ENCODE results near the gene FLNA. TPM values are rescaled to one million over a fixed set of nuclear protein-coding genes. Genes with fewer than 3 reads are reported as not detected.

The FLNA gene
- total RNA-seq, 1 donor from 2014 or later = 1,252 TPM

DNA sequence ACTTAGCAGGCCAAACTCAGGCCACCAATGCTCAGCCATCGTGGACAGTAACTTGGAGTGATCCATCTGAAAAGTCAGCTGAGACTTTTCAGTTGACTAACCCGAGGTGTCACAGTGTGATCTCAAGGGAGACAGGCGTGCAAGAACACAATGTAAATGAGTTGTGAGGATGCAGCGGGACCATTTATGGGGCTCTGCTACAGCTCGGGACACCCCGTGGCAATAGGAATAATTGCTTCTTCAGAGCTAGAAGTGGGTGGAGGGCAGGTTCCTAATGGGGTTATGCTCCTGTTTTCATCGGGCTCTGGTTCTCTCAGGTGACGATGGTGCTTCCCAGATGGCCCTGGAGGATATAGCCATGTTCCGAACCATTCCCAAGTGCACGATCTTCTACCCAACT is 51.5 kb downstream of the FLNA start:
- Histone ChIP-seq H3K27me3 (no peaks in the 10 kb centered on the region), H3K9me3 (no peaks in the 10 kb centered on the region), H3K4me1 (peaks cover 14% of the 10 kb centered on the region), H3K27ac (no peak overlapping the region), H3K4me3 (no peak overlapping the region), H3K36me3 (no peaks in the 10 kb centered on the region)
- DNase-seq = no peak
- no peak for TF ChIP-seq CTCF (IDR thresholded peaks at IDR 0.05)
- ATAC-seq = no peak
- intact Hi-C loops (cut with DNase I) = no loop called here

DNA sequence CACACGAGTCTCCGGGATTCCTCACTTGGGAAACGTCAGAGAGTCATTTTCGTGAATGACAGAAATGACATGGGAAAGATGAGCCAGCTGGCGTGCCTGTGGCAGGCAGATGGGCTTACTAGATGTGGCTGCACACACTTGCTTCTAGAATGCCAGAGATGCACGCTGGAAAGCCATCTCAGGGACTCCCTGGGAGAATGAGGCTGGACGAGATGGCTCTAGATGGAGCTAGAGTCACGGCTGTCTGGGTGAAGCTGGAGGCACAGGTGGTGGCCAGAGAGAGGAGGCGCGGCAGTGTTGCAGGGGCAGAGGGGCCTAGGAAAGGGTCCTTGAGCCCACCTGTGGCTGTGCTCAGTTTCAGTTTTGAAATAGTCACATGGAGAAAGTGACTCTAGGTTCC is 52.8 kb downstream of the FLNA start:
- Histone ChIP-seq H3K27ac (no peak overlapping the region), H3K4me1 (peaks cover 5% of the 10 kb centered on the region), H3K9me3 (no peaks in the 10 kb centered on the region), H3K4me3 (no peak overlapping the region), H3K27me3 (no peaks in the 10 kb centered on the region), H3K36me3 (no peaks in the 10 kb centered on the region)
- intact Hi-C loops (cut with DNase I) = no loop called here
- ATAC-seq = no peak
- no peak for DNase-seq
- TF ChIP-seq CTCF (IDR thresholded peaks at IDR 0.05) = no peak

GRCh38 chrX:154321152-154321551 is 53.3 kb downstream of the FLNA start:
- H3K9me3 ChIP-seq = no peaks in the 10 kb centered on the region
- peaks cover under 1% of the 10 kb centered on the region for H3K4me1 ChIP-seq
- no peak for TF ChIP-seq CTCF (IDR thresholded peaks at IDR 0.05)
- DNase-seq = no peak
- H3K27ac ChIP-seq = no peak overlapping the region
- H3K27me3 ChIP-seq = no peaks in the 10 kb centered on the region
- no peaks in the 10 kb centered on the region for H3K36me3 ChIP-seq
- no peak for ATAC-seq
- intact Hi-C loops (cut with DNase I) = no loop called here
- H3K4me3 ChIP-seq = no peak overlapping the region

DNA sequence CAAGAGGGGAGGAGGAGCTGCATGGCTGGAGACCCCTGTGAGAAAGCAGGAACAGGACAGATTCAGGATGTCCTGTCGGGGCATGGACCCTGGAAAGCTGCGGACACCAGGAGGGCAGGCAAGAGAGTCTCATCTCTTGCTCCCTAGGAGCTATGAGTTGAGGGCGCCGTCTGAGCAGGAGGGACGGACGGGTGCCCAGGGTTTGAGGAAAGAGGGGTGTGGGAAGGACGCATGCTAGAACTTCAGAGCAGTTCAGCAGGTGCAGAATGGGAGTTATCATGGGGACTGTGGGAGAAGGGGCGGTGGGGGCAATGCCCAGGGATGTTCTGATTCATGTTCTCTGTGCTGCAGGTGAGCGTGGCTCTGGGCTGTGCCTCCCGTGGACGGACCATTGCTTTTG is 54.0 kb downstream of the FLNA start:
- DNase-seq (no peak), ATAC-seq (no peak)
- TF ChIP-seq CTCF (IDR thresholded peaks at IDR 0.05) = no peak
- H3K36me3 ChIP-seq = no peaks in the 10 kb centered on the region
- H3K27me3 ChIP-seq = no peaks in the 10 kb centered on the region
- H3K9me3 ChIP-seq = no peaks in the 10 kb centered on the region
- no peak overlapping the region for H3K4me3 ChIP-seq
- no peaks in the 10 kb centered on the region for H3K4me1 ChIP-seq
- H3K27ac ChIP-seq = no peak overlapping the region
- intact Hi-C loops (cut with DNase I) = no loop called here

DNA sequence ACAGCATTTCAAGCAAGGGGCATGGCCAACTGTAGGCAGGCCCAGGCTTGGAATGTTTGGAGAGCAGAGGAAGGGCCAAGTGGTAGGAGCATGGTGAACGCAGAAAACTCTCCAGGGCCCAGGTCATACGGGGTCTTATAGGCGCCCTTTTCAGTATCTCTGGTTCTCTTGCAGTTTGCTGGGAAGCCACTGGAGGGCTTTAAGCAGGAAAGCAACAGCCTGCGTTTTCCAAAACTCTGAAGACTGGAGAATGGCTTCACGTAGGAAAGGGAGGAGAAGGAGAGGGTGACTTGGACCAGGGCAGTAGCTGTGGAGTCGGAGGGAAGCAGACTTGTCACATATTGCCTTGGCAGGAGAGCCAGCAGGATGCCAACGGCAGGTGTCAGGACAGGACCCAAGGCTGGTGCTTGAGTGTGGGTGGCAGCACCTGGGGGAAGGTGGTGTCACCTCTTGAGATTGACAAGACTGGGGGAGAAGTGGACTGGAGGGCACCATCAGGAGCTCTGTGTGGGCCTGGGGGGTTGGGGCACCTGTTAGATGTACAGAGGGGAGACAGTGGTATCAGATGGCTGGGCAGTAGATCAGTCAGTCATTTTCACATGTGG is 56.9 kb downstream of the FLNA start:
- no peaks in the 10 kb centered on the region for H3K4me1 ChIP-seq
- H3K9me3 ChIP-seq = no peaks in the 10 kb centered on the region
- H3K36me3 ChIP-seq = no peaks in the 10 kb centered on the region
- no peaks in the 10 kb centered on the region for H3K27me3 ChIP-seq
- DNase-seq (no peak), ATAC-seq (peak; percentile 52)
- intact Hi-C loops (cut with DNase I) = no loop called here
- no peak overlapping the region for H3K4me3 ChIP-seq
- H3K27ac ChIP-seq = no peak overlapping the region
- TF ChIP-seq CTCF (IDR thresholded peaks at IDR 0.05) = peak; percentile 48

DNA sequence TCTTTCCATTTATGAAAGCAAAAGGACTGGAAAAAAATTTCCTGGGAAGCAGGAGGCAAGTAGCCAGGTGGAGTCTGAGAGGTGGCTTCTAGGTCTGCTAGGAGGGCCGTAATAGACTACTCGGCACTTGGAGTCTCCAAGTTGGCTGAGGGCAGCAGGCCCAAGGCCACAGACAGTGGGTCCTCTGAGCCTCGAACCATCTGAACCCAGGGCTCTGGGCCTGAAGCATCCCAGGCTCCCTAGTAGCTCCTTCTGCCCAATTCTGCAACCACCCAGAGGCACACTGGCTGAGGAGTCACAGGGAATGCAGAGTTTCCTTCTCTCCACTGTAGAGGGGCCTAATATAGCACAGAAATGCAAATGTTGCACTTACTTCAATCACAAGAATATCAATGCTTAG is 59.0 kb downstream of the FLNA start:
- intact Hi-C loops (cut with DNase I) = no loop called here
- no peak for TF ChIP-seq CTCF (IDR thresholded peaks at IDR 0.05)
- Histone ChIP-seq H3K9me3 (no peaks in the 10 kb centered on the region), H3K36me3 (no peaks in the 10 kb centered on the region), H3K4me3 (no peak overlapping the region), H3K4me1 (no peaks in the 10 kb centered on the region), H3K27ac (no peak overlapping the region), H3K27me3 (no peaks in the 10 kb centered on the region)
- no peak for DNase-seq
- no peak for ATAC-seq

Measured in upper lobe of right lung (tissue), 1 donor.